Hippocampal formation (tissue), 2 donors: Measurements from ENCODE around the gene KIR2DL4.
"Not testable (repeated sequence)": the region's sequence is repeated elsewhere in the genome, so short reads cannot be mapped to it uniquely, and the experiment has no call there.

Source experiments
- DNase-seq, 2 donors: peaks; one replicate each; lab custom pipeline; 2025; lab: John Stamatoyannopoulos, UW

KIR2DL4 gene

GRCh38 chr19:54804571-54804970, 1.2 kb downstream of the KIR2DL4 start:
- DNase-seq, result no peak

GRCh38 chr19:54805665-54806515, 2.5 kb downstream of the KIR2DL4 start:
- DNase-seq, result no peak

GRCh38 chr19:54806516-54806838, 3.1 kb downstream of the KIR2DL4 start:
- DNase-seq, result no peak

GRCh38 chr19:54814571-54814970, 11.2 kb downstream of the KIR2DL4 start:
- not testable (repeated sequence) for DNase-seq

GRCh38 chr19:54816251-54816650, 12.8 kb downstream of the KIR2DL4 start, which contains the start of gene KIR3DL1:
Gene KIR3DL1, plus strand, starts transcription at chr19:54816468.
- not testable (repeated sequence) for DNase-seq

GRCh38 chr19:54817670-54818536, 14.5 kb downstream of the KIR2DL4 start:
- no peak for DNase-seq

- not testable (repeated sequence) for DNase-seq
Observed at GRCh38 chr19:54824416-54824815, 21.0 kb downstream of the KIR2DL4 start.

GRCh38 chr19:54825326-54825725, 21.9 kb downstream of the KIR2DL4 start:
- not testable (repeated sequence) for DNase-seq

- DNase-seq, result not testable (repeated sequence)
Observed at GRCh38 chr19:54828064-54828463, 24.7 kb downstream of the KIR2DL4 start.

- DNase-seq, result not testable (repeated sequence)
Observed at GRCh38 chr19:54832496-54832895, 29.1 kb downstream of the KIR2DL4 start, which contains the start of gene KIR2DS4. Gene KIR2DS4, plus strand, starts transcription at chr19:54832676.

GRCh38 chr19:54835126-54835525, 31.7 kb downstream of the KIR2DL4 start:
- not testable (repeated sequence) for DNase-seq

- DNase-seq, result not testable (repeated sequence)
Observed at GRCh38 chr19:54837522-54837921, 34.1 kb downstream of the KIR2DL4 start.

- not testable (repeated sequence) for DNase-seq
Observed at GRCh38 chr19:54843171-54843570, 39.8 kb downstream of the KIR2DL4 start.

GRCh38 chr19:54850061-54850640, 46.7 kb downstream of the KIR2DL4 start, which contains the start of gene KIR3DL2:
Gene KIR3DL2, plus strand, starts transcription at chr19:54850443. Its CDS starts 33 bp downstream, at chr19:54850476.
- not testable (repeated sequence) for DNase-seq

- no peak for DNase-seq
Observed at GRCh38 chr19:54850930-54851329, 47.5 kb downstream of the KIR2DL4 start.

GRCh38 chr19:54851353-54851752, 47.9 kb downstream of the KIR2DL4 start:
- DNase-seq, result no peak

GRCh38 chr19:54855241-54855640, 51.8 kb downstream of the KIR2DL4 start:
- DNase-seq, result not testable (repeated sequence)

- DNase-seq, result not testable (repeated sequence)
Observed at GRCh38 chr19:54858476-54858875, 55.1 kb downstream of the KIR2DL4 start.

- not testable (repeated sequence) for DNase-seq
Observed at GRCh38 chr19:54859421-54859820, 56.0 kb downstream of the KIR2DL4 start.

GRCh38 chr19:54863459-54863858, 60.0 kb downstream of the KIR2DL4 start:
- not testable (repeated sequence) for DNase-seq
